NK-92 (cell line): ENCODE data around the gene NRXN3.
"Not testable (repeated sequence)": the region's sequence is repeated elsewhere in the genome, so short reads cannot be mapped to it uniquely, and the experiment has no call there.

Experiments used
- DNase-seq: peaks from one replicate; lab custom pipeline; 2025; ENCODE audit not compliant: unreplicated experiment; lab: John Stamatoyannopoulos, UW

Gene NRXN3

DNA sequence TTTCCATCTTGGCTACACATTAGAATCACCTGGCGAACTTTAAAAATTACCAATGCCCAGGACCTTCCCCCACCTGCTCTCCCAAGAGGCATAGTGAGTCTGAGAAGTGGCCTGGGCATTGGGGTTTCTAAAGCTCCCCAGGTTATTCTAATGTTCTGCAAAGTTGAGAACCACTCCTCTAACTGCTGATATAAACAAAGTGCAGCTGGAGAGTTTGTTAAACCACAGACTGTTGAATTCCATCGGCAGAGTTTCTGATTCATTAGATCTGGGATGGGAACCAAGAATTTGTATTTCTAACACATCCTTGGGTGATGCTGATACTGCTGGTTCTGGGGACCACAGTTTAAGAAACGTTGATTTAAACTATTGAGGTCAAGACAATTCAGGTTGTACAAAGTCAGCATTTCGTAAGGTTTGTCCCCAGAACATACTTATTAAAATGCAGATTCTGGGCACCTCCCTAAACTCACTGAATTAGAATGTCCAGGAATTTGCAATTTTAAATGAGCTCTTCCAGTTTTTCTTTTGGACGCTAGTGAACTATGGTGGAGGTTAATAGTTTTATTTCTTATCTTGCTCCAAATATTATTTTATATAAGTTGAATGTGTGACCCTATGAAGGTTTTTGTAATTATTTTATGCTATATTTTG is 309.1 kb downstream of the NRXN3 start:
- DNase-seq, result no peak

- DNase-seq, result no peak
These were observed 313.9 kb downstream of the NRXN3 start for GRCh38 chr14:78484028-78484427.

- no peak for DNase-seq
These were observed 315.9 kb downstream of the NRXN3 start for GRCh38 chr14:78486081-78486480.

DNA sequence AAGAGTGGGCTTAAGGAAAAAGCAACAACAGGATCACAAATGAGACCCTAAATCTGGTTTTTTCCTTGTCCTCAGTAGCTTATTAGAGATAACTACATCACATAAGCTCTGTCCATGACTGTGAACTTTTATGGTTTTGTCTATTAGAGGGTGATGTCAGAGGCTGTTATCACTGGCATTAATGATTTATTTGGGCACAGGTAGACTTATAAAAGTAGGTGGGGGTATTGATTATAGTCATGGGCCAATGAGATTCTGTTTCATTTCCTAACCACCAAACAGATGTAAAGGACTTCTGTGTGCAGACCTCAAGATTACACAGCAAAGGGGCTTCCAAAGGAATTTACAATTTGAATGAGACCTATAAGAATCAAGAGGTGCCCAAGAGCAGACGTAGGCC is 316.4 kb downstream of the NRXN3 start:
- DNase-seq, result no peak

DNA sequence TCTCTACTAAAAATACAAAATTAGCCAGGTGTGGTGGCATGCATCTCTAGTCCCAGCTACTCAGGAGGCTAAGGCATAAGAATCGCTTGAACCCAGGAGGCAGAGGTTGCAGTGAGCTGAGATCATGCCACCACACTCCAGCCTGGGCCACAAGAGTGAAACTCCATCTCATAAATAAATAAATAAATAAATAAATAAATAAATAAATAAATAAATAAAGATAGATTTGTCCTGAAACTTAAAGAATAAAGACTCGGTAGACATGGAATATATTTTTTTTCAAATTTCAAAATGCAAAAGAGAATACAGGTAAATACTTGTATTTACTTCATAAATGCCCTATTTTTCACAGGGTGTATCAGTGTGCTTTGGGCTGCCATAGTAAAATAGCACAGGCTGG is 317.4 kb downstream of the NRXN3 start:
- DNase-seq, result not testable (repeated sequence)

- no peak for DNase-seq
These were observed 318.8 kb downstream of the NRXN3 start for GRCh38 chr14:78488938-78489337.

DNA sequence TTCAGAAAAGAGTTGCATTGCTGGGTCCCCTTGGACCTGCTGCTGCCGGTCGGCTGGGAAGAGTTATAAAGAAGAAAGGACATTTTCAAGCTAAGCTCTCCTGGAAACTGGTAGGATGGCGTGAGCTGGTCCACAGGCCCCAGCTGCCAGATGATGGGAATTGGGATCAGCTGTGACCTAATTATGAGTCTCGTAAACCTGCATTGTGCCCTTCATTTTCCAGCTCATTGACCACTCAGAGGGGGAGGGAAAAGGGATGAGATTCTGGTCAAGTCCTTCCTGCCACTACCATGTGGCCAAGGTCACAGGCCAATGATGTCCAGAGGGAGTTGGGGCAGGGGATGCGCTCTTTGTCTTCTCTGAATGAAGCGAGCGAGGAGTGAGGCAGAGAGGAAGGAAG is 320.9 kb downstream of the NRXN3 start:
- DNase-seq, result no peak

- no peak for DNase-seq
These were observed 328.0 kb downstream of the NRXN3 start for GRCh38 chr14:78498062-78498595.

GRCh38 chr14:78501909-78502308 is 331.7 kb downstream of the NRXN3 start:
- no peak for DNase-seq

GRCh38 chr14:78508023-78508422 is 337.9 kb downstream of the NRXN3 start:
- DNase-seq, result no peak

- DNase-seq, result no peak
These were observed 339.3 kb downstream of the NRXN3 start for GRCh38 chr14:78509516-78509915.

DNA sequence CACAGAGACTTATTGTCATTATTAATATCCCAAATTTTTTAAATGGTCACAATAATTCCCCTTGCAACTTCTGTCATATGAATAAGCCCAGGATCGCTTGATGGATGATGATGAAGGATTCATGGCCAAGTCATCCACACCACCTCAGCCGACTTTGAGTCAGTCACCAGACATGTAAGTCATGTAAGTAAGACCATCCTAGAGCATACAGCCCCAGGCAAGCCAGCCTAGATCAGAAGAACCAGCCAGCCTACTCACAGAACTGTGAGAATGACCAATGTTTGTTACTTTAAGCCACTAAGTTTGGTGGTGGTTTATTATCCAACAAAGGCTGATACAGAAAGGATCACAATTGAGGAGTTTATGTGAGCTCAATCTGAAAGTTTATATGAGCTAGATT is 341.8 kb downstream of the NRXN3 start:
- no peak for DNase-seq

- DNase-seq, result no peak
These were observed 349.7 kb downstream of the NRXN3 start for GRCh38 chr14:78519863-78520262.

GRCh38 chr14:78524196-78524595 is 354.0 kb downstream of the NRXN3 start:
- DNase-seq, result no peak

- no peak for DNase-seq
These were observed 354.6 kb downstream of the NRXN3 start for GRCh38 chr14:78524766-78525165.

- no peak for DNase-seq
These were observed 359.9 kb downstream of the NRXN3 start for GRCh38 chr14:78530078-78530477.

DNA sequence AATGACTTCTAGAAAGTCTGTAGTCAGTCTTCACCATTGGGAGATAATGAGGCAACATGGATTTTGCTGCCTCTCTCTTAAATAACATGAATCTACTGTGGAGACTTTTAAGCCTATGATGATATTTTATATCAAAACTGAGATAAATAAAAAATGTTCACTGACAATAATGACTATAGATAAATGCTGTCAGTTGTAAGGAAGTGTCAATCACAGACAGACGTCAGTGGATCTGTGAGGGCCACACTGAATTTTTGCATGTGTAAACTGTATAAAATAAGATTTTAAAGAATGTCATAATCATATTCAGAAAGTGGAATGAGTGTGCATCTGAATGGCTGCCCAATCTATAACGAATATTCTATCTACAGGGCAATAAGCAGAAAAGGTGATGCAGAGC is 364.0 kb downstream of the NRXN3 start:
- DNase-seq, result no peak

GRCh38 chr14:78535041-78535440 is 364.9 kb downstream of the NRXN3 start:
- DNase-seq, result no peak

DNA sequence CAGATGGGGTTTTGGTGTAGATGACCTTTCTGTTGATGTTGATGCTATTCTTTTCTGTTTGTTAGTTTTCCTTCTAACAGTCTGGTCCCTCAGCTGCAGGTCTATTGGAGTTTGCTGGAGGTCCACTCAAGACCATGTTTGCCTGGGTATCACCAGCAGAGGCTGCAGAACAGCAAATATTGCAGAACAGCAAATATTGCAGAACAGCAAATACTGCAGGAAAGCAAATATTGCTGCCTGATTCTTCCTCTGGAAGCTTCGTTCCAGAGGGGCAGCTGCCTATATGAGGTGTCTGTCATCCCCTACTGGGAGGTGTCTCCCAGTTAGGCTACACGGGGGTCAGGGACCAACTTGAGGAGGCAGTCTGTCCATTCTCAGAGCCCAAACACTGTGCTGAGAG is 371.6 kb downstream of the NRXN3 start:
- not testable (repeated sequence) for DNase-seq

DNA sequence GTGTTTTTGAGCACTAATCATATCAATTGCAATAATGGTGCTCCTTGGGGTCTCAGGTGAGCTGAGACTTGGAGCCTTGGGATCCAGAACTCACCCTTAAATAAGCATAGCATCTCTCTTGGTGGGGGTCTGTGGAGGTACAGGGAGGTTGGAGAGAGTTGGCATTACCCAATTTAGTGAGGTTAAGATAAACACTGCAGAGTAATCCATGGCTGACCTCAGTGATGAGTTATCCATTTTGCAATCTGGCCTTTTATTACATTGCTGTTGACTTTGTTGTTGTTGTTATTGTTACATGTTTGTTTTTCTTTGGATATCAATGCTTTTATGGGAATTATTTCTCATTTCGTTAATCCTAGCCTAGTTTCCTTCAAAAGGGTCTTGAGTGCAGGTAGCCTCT is 373.3 kb downstream of the NRXN3 start:
- DNase-seq, result no peak

- no peak for DNase-seq
These were observed 390.9 kb downstream of the NRXN3 start for GRCh38 chr14:78561074-78561473.

DNA sequence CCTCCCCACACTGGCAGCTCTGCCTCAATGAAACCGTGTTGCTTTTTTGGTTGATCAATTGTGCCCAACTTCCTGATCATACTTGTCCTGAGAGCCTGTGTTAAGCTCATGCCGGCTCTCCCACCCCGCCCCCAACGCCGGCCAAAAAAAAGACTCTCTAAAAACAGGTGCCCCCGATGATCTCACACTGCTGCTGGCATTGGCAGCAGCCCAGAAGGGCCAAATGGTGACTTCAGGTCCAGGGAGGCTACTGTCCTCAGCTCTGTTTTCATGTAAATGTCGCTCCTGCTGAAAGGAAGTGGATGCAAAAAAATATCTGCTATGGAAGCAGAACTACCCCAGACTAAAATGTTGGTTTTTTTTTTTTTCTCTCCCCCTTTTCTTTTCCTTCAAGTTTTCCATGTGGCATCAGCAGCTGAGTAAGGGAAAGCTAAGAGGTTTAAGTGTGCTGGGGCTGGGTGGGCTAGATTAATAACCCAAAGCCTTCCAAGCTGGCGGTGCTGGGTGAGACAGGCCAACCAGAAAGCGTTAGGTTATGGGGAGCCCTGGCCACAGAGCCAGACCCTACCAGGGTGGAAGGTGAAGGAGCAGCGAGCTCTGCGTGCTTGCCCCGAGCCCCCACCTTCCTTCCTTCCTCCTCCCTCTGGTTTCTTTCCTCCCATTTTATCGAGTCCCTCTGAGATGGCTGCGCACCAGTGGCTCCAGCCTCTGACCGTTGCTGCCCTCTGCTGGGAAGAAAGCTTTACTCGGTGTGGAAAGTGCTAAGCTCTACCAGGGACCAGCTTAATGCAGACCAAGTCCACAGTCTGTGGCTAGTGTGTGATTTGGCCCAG is 396.1 kb downstream of the NRXN3 start:
- no peak for DNase-seq

GRCh38 chr14:78566859-78567172 is 396.6 kb downstream of the NRXN3 start:
- DNase-seq, result no peak
